NCI-H2196 (cell line): ENCODE results near the gene B4GALT1.

Experiments
- DNase-seq: peaks from one replicate; lab custom pipeline; 2025; ENCODE audit not compliant: unreplicated experiment; lab: John Stamatoyannopoulos, UW

Gene B4GALT1

DNA sequence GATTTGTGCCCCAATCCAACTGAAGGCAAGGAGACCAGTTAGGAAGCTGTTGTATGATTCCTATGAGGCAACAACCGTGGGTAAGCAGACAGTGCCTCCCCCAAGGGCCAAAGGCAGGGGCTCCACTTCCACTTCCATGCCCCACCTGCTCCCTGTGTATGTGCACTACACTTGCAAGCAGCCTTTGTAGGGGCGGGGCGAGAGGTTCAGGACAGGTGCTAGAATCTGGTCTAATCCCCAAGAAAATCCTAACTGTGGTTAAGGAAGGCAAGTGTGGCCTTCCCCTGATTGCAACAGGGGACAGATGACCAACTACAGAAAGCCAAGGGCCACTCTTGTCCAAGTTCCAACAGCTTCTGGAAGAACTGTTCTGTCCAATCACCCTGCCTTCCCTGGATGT, 41.7 kb downstream of the B4GALT1 start:
- no peak for DNase-seq

DNA sequence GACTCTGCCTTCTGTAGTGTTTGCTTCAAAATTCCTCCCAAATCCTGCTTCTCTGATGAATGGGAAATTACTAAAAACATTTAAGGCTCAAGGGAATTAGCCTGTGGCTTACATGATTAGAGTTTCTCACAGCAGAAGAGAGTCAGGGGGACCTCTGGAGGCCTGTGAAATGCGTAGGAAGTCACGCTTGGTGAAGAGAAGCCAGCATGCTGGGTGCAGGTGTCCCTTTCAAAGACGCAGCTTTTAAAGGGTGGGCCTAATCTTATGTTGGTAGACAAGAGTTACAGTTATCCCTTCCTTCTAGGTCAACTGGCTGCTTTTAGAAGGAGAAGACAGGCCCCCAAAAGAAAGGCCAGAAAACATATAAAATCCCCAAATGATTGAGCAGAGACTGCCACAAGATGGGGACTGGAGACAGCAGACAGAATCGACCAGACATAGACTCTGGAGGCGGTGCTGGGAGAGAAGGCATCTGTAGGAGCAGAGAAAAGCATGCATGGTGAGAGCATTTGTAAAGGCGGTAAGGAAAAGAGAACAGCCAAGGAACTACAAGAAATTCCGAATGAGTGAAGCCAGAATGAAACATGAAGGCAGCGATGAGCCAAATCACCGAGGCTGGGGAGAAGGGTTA, 42.3 kb downstream of the B4GALT1 start:
- no peak for DNase-seq

DNA sequence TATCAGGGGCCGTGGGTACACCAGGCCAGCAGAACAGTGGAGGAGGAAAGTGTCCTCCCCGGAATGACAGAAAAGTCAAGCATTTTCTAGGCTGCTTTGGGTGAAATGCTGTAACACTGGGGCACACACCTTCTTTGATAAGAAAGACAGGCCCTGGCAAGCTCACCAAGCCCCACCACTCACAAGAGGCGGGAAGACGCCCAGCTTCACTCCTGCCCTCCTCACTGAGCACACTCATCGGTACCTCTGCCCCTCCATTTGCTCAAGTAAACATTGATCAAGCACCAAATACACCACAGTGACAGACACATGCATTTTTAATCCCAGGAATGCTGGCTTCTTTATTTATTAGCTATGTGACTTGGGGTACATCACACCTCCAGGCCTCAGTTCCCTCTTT, 43.1 kb downstream of the B4GALT1 start:
- DNase-seq, result no peak

DNA sequence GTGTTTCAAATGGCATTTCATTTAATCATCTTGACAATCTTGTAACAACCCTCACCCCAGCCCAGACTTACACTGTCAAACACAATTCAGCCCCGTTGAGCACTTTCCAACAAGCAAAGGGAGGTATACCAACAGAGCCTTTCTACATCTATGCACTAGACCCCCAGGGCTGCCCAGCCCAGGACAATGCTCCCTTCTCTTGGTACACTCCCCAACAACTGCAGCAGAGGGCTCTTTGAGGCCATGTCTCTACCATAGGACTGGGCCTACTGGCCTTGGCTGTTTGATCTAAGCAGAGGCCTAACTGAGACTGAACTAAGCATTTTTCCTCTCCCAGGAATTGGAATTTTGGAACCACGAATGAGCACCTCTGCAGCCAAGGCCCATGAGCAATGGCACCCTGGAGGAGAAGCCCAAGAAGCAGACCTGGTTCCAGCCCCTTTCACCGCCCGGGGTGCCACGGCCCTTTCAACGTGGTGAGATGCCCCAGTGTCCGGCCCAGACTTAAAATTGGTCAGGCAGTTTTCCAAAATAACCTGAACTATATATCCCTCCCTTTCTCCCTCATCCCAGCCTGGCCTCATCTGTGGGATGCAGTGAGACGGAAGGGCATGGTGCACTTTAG, 43.6 kb downstream of the B4GALT1 start:
- no peak for DNase-seq

DNA sequence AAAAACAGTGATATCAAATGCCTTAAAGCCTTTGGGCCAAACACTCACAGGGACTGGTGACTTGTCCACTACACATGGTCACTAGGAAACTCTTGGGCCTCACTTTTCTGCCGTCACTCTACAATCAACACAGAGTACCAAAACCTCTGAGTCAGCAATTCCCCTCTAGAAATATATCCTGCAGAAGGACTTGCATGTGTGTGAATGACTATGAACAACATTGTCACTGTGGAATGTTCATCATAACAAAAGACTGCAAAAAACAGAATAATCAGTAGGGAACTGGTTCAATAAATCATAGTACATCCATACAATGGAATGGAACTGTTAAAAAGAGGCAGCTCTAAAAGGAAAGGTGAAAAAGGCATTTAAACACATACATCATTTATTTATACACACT, 46.5 kb downstream of the B4GALT1 start:
- no peak for DNase-seq

DNA sequence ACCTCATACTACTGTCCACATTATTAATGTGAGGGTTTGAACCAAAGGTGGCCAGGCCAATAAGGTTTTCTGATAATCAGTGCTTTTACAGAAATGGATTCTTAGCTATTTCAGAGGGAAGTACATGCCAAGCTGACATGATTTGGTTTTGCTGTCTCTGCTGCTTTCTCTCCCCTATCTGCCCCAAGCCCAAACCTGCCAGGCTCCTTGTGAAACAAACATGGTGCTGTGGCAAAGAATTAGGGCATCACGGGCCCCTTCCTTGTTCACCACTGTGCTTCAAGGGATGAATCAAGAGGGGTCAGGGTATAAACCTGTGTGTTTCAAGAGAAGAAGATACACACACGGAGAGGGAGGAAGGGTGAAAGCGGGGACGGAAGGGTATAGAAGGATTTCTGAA, 49.3 kb downstream of the B4GALT1 start:
- no peak for DNase-seq

DNA sequence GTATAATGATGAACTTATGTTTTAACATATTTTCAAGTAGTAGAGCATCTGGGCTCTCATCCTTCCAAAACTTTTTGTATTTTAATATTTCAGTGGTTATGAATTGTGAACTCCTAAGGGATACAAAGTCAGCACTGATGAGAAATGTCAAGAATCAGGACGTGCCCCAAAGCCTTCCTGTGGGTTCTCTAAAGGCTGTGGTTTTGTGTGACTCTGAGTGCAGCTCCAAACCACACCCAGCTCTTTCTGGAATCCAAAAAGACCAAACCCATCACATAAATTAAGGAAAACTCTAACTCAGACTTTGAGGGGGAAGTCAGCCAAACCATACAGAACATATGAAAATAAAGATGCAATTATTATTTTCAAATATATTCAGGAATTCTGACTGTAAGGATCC, 49.8 kb downstream of the B4GALT1 start:
- no peak for DNase-seq

DNA sequence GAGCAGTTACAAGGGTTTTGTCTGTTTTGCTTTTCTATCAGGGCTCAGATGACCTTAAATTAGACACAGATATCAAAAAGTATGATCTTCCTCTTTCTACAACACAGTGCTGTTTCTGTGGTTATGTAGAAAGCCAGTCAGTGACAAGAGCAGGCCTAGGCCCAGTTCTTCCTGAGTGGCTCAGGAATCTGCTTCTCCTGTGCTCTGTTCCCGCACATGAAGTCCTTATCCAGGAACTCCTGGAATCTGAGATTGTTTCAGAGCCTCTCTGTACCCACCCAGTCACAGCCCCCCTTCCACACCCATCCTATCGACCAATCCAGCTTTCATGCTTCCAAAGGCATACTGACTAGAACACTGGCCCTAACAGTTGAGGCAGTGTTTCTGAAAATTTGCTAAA, 50.3 kb downstream of the B4GALT1 start:
- DNase-seq, result no peak

DNA sequence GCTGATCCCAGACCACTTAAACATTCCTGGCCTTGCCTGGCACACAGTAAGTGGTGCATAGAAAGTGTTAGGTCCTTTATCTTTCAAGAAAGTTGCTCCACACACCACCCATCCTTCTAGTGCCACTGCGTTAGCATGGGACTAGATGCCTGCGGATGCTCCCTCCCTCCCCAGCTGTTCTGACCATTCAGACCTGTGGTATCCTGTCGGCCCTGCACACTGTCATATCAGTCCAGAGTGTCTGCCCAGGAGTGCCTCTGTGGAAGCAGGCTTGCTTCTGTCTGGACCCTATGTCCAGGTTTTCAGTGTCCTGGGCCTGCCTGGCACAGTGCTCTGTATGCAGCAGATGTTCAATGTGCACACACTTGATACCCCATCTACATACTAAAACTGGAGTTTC, 52.4 kb downstream of the B4GALT1 start:
- DNase-seq, result no peak

DNA sequence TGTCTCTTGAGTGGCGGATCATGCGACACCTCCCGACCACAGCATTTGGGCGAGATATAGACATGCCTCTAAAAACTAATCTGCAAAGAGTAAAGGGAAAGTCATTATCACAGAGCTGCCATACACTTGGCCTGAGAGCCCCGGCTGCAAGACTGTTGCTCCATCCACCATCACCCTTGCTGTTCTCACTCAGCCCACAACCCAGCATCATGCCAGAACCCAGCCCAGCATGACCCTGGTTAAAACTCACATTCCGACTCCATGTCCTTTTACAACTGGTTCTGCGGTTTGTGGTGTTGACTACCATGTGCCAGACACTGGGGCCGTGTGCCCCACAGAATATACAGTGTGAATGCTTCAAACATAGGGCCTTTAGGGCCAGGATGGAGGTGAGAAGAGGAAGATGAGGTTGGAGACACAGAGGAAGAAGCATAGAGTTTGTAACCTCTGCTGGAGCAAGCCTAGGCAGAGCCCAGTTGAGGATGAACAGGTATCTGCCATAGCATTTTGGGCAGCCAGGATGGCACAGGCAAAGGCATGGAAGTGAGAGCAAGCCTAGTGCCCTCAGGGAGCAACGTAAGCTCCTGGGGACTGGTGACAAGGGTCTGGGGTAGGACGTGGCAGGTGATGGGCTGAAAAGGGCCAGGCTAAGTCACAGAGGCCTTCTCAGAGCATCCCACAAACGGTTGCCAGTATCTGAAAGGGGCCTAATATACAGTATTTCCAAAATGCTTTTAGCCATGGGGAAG, 53.2 kb downstream of the B4GALT1 start:
- DNase-seq, result no peak

DNA sequence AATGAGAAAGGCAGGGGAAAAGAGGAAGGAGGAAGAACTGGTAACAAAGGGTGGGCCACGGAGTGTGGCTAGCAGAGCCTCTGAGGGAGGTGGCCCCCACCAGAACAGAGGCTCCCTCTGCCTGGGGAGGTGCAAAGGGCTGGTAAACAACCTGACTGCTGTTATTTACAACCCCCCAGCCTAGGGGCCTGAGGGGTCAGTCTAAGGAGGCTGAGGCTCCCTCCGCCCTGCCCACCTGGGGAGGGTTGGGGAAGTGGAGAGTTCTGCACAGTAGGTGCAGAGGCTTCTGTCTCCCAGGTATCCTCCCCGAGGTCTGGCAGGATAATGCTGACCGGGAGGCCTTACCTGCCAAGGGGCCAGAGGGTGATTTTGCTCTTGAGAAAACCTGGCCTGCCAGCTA, 55.0 kb downstream of the B4GALT1 start:
- no peak for DNase-seq

DNA sequence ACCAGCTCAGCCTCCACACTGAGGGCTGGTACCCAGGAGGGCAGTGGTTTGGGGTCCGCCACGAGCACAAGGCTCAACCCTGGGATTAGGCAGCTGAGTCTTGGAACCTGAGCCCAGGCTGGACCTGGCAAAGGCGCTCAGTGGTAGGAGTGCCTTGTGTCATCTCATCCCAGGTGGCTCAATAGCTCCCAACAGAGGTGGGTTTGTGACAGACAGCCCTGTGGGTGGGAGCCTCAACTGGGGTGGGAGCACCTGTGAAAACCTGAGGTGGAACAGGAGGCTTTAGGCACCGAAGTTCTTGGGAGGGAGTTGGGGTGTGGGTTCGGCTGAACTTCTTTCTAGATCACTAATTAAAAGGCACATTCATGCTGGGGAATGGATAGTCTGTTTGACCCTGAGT, 55.5 kb downstream of the B4GALT1 start:
- no peak for DNase-seq

DNA sequence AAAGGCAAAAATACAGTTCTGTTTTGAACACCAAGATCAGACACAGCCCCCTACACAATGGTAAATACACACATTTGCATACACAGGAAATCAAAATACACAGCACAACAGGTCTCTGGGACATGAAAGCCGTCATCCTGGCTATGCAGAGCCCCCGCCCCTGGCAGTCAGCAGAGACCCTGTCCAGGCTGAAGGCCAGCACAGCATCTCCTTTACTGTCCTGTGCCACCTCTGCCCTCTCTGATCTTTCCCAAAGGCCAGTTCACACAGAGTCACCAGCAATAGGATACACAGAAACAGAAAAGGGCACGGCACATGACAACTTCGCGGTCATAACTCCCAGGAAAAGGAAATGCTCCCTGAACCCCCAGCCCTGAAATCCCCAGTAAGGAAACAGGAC, 56.5 kb downstream of the B4GALT1 start:
- no peak for DNase-seq

DNA sequence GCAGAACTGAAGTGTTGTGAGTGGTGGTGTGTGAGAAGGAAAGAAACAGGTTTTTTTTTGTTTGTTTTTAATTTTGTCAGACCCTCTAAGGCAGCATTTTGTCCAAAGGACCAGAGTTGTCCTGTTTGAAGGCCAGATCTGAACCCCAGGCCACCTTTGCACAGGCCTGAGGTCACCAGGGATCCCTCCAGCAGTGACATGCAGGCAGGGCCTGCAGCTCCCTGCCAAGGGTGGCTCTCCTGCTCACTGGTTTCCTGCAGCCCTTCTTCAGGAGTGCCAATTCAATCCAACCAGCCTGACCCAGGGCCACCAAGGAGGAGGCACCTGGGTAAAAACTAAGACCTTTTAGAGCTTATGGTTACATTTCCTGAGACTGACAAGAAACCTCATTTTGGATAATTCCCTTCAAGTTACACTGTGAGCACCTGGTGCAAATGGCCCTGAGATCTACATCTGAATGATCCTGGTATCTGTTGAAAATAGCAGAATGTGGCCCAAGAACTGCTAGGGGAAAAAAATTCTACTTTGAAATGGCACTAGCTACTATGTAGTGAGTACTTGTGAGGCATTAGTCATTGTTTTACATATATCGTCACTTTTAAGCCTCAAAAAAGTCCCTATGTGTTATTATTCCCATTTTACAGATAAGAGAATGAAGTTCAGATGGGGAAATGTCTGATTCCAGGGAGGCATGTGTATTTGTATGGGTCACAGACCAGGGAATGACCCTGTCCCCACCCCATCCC, 57.1 kb downstream of the B4GALT1 start:
- no peak for DNase-seq

DNA sequence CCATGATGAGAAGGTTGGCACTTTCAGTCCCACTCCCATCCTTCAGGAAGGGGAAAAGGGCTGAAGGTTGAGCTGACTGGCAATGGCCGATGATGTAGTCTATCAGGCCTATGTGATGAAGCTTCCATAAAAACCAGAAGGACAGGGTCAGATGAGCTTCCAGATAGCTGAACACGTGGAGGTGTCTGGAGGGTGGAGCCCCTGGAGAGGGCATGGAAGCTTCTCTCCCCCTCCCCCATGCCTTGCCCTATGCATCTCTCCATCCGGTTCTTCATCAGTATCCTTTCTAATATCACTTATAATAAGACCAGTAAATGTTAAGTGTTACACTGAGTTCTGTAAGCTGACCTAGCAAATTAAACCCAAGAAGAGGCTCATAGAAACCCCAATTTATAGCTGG, 58.0 kb downstream of the B4GALT1 start:
- no peak for DNase-seq

DNA sequence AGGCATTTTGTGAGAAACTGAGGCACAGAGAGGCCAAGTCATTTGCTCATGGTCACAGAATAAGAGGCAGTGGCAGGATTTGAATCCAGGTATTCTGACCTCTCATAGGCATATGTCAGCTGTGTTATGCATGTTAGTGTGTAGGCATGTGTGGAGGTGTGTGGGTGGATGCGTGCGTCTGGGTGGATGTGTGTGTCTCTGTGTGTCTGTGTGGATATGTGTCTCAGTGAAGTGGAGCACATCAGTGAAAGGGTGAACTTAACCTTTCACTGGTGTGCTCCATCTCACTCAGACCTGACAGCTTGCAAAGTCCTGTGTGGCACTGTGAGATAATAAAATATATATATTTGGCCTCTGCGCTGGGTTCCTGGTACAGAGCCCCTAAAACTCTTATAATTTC, 58.7 kb downstream of the B4GALT1 start:
- DNase-seq, result no peak

DNA sequence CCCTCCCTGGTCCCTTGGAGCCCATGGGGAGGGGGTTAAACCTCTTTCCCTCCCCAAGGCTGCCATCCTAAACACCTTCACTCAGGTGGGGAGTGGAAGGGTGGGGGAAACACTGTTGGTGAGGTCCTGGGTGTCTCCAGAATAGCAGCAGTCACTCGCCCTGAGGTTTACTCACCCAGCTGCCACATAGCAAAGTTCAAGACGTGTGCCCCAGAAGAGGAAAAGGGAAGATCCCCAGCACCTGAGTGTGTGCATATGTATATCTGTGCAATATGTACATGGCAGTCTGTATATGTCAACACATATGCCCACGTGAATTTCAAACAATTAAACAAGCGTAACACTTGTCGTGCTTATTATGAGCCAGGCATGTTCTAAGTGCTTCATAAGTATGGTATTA, 59.4 kb downstream of the B4GALT1 start:
- DNase-seq, result no peak

DNA sequence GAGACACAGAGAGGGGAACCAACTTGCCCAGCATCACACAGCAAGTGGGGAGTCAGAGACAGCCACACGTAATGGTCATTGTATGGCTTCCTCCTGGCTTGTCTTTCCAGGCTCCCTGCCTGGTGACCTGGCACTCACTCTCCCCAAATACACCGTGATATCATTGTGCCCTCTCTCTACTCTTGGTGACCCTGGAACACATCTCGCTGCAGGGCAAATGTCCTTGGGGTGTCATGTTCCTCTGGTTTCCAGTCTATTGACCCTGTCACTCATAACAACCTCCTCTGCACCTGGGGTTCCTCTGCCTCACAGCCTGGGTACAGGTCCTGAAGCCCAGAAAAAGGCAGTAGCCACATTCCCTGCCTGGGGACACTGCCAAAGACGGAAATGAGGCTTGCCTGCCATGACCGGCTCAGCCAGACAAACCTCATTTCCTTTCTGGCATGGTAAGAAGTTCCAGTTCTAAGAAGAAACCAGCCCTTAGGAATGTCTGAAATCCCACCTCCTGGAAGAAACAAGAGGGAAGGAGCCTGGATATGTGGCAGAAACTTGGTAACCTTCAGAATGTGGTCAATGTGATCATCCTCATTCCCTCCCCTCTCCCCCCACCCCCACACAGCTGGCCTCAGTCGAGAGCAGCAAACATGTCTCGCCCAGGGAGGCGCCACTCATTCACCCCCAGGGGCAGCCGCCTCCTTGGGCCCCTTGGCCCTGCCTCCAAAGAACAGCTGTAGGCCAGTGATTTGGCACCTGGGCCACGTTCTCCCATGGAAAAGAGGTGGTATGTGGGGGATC, 60.1 kb downstream of the B4GALT1 start:
- no peak for DNase-seq

DNA sequence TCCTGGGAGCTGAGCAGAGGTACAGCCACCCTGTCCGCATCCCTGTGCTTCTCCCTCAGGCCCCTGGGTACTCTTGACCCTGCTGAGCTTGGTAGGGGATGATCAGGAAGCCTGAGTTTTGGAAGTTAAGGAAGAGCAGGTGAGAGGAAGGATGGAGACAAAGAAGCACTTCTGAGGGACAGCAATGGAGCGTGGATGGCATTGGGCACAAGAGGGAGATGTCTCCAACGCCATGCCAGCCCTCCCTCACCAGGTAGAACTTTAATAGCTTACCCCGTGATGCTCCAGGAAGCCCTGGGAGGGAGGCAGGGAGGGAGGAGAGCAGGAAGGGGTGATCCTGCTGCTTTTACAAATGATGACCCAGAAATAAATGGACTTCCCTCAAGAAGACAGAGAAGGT, 60.8 kb downstream of the B4GALT1 start:
- DNase-seq, result no peak

DNA sequence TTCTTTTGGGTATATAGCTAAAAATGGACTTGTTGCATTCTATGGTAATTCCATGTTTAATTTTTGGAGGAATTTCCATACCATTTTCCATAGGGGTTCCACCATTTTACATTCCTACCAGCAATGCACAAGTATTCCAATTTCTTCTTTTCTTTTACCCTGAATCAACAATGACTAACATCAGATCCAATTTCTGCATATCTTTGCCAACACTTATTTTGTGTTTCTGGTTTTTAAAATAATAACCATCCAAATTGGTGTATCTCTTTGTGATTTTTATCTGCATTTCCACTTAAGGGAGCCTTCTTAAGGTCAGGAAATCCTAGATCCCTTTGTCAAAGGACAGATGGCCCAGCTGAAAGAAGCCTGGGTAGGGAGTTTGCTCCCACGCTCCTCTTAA, 61.2 kb downstream of the B4GALT1 start:
- DNase-seq, result no peak

DNA sequence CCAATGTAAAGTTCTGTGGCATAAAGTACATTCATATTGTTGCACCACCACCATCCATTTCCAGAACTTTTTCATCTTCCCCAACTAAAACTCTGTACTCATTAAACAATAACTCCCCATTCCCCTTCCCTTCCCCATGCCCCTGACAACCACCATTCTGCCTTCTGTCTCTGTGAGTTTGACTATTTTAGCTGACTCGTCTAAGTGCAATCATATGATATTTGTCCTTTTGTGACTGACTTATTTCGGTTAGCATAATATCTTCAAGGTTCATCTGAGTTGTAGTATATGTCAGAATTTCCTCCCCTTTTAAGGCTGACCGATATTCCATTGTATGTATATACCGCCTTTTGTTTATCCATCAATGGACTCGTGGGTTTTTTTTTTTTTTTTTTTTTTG, 61.6 kb downstream of the B4GALT1 start:
- no peak for DNase-seq
